HG03064 (cell line): ENCODE measurements around the gene PCNT.

Experiments
- ATAC-seq: cut with Tn5 transposase; IDR thresholded peaks from one replicate; pipeline ENCODE4 v1.9.1; 2021; ENCODE audit warnings: low read depth; ENCODE audit not compliant: unreplicated experiment

The PCNT gene, protein sequence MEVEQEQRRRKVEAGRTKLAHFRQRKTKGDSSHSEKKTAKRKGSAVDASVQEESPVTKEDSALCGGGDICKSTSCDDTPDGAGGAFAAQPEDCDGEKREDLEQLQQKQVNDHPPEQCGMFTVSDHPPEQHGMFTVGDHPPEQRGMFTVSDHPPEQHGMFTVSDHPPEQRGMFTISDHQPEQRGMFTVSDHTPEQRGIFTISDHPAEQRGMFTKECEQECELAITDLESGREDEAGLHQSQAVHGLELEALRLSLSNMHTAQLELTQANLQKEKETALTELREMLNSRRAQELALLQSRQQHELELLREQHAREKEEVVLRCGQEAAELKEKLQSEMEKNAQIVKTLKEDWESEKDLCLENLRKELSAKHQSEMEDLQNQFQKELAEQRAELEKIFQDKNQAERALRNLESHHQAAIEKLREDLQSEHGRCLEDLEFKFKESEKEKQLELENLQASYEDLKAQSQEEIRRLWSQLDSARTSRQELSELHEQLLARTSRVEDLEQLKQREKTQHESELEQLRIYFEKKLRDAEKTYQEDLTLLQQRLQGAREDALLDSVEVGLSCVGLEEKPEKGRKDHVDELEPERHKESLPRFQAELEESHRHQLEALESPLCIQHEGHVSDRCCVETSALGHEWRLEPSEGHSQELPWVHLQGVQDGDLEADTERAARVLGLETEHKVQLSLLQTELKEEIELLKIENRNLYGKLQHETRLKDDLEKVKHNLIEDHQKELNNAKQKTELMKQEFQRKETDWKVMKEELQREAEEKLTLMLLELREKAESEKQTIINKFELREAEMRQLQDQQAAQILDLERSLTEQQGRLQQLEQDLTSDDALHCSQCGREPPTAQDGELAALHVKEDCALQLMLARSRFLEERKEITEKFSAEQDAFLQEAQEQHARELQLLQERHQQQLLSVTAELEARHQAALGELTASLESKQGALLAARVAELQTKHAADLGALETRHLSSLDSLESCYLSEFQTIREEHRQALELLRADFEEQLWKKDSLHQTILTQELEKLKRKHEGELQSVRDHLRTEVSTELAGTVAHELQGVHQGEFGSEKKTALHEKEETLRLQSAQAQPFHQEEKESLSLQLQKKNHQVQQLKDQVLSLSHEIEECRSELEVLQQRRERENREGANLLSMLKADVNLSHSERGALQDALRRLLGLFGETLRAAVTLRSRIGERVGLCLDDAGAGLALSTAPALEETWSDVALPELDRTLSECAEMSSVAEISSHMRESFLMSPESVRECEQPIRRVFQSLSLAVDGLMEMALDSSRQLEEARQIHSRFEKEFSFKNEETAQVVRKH (N-terminal part only)

GRCh38 chr21:46323710-46324389, at the start of gene PCNT, which contains the start of gene C21orf58:
PCNT (plus strand) TSS chr21:46324156; CDS start chr21:46324229, 73 bp downstream.
C21orf58 (minus strand) TSS chr21:46323870; CDS start chr21:46322738, 1,132 bp downstream.
- ATAC-seq: peak; percentile 58

GRCh38 chr21:46274797-46275390, 49.1 kb upstream of the PCNT start:
- ATAC-seq: no peak

DNA sequence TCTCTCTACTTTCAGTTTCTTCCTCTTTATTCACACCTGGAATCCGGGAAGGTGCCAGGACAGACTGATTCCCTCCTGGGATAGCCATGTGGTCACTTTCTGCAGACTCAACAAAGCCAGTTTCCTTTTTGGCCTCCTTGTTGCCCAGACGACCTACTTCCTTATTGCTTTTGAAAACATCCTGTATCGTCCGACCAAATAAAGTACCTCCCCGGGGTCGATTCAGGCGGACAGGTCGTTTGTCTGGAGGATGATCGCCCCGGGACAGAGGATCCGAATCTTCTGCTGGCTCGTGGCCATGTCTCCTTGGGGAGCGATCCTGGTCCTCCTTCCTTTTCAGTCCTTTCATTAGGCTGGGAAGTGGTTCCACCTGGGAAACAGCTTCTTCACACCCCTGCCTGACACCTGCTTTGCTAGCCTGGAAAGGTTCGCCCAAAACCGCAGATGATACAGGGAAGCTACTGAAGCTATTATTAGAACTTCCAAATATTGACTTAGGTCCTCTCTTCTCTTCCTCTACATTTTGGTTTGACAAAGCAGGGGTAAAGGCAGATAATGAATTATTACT, 39.8 kb upstream of the PCNT start:
- ATAC-seq: no peak

DNA sequence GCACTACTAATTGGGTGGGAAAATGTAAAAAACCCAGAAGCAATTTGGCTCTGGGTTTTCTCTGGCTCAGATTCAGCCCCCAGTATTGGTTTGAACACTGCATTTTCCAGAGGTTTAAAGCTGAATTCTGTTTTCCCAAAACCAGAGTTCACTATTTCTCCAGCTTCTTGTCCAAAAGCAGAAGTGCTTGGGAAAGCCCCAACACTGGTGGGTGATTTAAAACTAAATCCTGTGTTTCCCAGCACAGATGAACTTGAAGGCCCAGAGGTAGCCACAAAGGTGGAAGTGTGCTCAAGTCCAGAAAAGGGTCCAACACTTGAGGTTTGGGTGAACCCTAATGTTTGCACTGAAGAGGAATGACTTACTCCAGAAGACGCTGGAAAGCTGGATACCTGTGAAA, 39.2 kb upstream of the PCNT start:
- ATAC-seq: no peak

DNA sequence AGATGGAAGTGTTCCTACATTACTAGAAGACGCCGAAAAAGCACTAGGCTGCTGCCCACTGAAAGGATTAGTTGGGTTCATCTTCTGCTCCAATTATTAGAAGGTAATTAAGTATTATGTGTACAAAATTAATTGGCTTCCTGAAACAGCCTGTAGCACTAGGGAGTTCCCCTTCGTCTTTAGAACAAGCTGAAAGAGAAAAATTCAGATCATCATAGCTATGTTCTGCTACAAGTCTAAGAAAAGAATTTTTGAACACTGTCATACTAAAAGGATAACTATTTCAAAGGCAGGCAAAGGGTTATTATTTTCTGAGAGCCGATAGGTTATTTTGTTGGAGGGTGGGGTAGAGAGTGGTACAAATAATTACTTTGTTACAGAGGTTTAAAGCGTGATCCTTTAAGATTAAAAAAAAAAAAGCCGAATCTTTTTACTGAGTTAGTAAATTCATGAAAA, 38.7 kb upstream of the PCNT start, which contains the start of gene MCM3AP:
Gene MCM3AP (minus strand): TSS at position 406 of the 456 bp plus-strand sequence. CDS start 325 bp downstream, at position 81.
- ATAC-seq: no peak

DNA sequence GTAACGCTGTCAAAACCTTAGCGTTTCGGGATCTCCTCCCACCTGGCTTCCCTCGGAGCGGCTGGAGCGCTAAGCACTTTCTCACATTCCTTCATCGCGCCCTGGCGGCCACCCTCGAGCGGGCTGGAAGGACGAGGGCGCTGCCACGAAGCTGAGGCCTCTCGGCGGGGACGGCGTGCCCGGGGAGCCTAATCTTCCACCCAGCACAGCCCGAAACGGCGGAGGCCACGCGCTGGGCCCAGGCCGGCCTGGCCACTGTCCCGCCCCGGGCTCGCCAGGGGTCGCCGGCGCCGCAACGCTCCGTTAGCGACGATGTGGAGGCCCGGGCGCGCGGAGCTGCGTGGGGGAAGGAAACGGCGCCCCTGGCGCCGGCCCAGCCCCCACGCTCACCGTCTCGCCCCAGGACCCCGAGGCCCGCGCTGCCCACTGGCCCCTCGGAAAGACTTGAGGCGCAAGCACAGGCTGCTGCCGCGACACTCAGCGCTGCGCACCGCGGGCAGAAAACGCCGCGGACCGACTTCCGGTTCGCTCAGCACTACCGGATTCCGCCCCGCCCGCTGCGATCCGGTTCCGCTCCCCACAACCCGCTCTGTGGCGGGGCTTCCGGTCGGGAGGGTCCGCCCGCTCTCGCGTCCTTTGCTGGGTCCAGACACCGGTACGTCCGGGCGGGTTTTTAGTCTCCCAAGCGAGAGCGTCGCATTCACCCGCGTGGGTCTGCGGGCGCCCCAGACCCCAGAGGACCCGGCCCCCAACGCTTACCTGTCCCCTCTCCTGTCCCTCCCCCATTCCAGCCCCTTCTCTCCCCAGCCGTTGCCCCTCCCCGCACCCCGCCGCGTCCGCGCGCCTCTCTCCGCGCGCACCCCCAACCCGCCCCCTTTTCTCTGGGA, 38.0 kb upstream of the PCNT start, which contains the start of gene YBEY:
Gene YBEY (plus strand): TSS at position 582 of the 887 bp plus-strand sequence. CDS start 572 bp downstream, outside the sequence.
- ATAC-seq: peak; percentile 76

GRCh38 chr21:46286648-46287002, 37.3 kb upstream of the PCNT start:
- no peak for ATAC-seq

DNA sequence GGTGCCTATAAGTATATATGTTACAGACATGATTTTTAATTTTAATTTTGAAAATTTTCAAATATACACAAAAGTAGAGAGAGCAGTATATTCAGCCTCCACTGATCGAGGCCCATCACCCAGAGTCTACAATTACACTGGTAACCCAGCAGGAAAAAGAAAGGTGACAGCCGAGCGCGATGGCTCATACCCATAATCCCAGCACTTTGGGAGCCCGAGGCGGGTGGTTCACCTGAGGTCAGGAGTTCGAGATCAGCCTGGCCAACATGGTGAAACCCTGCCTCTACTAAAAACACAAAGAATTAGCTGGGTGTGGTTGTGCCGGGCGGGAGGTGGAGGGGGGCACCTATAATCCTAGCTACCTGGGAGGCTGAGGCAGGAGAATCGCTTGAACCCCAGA, 36.4 kb upstream of the PCNT start:
- no peak for ATAC-seq

DNA sequence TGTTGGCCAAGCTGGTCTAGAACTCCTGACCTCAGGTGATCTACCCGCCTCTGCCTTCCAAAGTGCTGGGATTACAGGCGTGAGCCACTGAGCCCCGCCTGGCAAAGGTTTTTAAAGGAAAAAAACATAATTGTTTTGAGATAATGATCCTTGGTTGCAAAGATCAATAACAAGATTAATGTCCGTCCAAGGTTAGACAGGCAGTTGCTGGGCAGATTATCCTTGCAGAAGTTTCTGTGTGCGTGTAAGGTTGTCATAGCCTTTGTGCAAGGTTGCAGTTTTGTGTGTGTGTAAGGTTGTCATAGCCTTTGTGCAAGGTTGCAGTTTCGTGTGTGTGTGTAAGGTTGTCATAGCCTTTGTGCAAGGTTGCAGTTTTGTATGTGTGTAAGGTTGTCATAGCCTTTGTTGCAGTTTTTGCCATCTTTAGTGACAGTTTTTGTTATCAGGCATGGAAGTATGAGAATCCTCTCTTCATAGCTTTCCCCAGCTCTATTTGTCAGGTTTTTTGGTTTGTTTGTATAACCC, 34.2 kb upstream of the PCNT start:
- ATAC-seq: no peak

DNA sequence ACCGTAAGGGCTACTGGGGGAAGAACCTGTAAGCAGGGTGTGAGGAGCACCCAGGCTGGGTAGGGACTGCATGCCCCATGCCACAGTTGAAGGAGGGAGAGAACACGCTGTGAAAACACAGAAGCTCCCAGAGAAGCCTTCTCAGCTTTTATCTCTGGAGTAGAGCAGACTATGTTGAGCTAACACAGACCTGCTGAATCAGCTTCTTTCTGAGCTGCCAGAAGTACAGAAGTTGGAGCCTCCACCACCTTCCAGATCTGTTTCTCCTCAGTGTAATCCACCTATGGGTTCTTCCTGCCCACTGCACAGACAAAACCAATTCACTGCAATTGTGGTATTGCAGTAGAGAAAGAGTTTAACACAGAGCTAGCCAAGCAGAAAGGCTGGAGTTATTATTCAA, 32.4 kb upstream of the PCNT start:
- ATAC-seq: no peak

DNA sequence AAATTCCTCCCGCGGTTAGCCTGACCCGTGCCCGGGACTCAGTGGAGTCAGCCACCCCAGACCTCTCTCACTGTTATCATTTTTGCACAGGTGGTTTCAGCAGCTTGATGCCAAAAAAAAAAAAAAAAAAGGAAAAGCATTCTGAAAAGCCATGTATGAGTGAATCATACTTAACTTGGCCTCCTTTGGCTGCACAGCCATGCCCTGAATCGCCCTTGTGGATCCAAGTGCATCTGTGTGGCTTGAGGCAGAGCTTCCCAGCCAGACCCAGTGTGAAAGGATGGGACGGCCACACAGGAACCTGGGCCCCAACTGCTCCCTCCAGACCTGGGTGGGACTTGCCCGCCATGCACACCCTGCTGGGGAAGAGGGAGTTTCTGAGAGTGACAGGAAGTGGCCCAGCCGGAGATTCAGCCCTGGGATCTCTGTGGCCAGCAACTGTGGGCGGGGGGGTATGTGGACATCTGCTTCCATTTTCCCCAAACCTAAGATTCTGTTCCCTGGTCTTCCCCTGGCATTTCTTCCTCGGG, 29.2 kb upstream of the PCNT start:
- no peak for ATAC-seq

DNA sequence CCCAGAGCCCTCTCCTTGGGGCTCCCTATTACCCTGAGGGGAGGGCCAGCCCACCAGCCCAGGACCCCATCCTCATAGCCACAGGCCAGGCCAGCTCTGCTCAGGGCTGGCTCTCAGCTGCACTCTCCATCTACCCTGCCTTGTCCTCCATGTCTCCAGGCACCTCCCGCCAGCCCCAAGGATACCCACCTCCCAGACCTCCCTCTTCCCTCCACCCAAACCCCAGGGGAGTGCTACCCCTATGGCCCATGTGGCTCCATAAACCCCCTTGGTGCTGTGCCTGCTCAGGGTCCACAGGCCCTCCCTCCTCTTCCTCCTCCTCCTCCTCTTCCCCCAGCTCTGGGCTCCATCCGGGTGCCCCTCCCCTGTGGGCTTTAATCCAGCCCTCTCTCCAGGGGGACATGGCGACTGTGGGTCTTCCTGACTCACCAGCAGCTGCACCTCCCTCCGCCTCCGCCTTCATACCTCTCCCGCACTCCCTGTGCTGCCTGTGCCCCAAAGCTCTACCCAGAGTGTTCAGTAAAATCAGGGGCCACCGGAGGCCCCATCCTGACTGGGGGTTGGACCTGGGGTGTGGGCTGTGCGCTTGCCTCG, 28.7 kb upstream of the PCNT start:
- no peak for ATAC-seq

DNA sequence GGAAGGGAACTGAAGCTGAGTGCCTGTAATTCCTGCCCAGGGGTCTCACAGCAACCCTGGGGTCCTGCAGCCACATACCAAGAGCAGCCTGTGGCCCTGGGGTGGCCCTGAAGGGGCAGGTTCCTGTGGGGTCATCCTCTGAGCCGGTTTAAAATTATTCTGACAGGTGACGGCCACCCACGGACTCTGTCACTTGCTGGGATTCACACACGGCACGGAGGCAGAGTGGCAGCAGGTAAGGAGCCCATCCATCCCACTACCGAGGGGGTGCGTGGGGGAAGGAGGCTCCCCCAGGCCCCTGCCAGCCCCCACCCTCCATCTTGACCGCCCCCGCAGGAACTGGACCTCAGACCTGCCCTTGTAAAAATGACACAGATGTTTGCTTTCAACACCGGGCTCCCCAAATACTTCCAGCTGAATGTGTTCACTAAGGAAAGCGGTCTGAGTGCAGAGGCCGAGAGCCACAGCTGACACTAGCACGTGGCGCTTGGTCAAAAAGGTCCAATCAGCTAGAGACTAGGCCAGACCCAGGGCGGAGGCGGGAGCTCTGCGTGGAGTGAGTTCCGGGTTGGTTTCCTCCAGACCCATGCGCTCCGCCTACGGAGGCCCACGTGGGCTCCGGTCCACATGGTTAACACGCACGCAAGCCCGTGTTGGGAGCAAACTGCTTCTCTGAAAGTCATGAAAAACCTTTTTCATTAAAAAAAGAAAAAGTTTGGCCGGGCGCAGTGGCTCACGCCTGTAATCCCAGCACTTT, 27.8 kb upstream of the PCNT start:
- ATAC-seq: no peak

DNA sequence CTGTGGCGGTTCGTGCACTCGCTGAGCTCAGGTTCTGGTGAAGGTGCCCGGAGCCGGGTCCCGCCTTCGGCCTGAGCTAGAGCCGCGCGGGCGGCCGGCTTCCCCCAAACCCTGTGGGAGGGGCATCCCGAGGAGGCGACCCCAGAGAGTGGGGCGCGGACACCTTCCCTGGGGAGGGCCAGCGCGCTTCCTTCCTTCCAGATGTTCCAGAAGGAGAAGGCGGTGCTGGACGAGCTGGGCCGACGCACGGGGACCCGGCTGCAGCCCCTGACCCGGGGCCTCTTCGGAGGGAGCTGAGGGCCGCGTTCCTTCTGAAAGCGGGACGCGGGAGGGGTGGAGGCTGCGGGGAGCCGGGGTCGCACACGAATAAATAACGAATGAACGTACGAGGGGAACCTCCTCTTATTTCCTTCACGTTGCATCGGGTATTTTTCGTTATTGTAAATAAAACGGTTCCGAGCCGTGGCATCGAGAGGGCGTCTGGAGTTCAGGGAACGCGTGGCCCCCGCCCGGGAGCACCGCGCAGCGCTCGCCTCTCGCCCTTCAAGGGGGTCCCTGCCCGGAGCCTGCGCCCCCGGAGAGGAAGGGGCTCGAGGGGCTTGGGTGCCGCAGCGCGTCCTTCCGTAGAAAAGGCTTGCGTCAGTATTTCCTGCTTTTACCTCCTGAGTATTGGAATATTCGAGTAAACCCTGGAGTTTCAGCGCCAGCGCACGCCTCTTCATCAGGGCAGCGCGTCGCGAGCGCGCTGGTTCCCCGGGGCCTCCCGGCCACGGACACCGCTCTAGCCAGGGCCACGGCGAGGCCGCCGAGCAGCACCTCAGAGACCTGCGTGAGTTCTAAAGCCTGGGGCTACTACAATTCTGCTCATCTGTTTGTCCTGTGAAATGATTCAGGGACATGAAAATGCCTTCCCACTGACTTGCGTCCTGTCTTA, 26.4 kb upstream of the PCNT start:
- ATAC-seq: no peak

GRCh38 chr21:46299167-46299566, 24.8 kb upstream of the PCNT start:
- no peak for ATAC-seq
